Psoas muscle (tissue), 8 donors: Measurements from ENCODE around the gene TAX1BP1. TPM values are rescaled to one million over a fixed set of nuclear protein-coding genes. Genes with fewer than 3 reads are reported as not detected.

Experiments used
- ATAC-seq, 4 donors: fragments of 200-7000 bp; cut with Tn5 transposase; one replicate each; pipeline ENCODE4 v1.9.1; 2020; ENCODE audit warnings: moderate library complexity in 3 of 4, mild to moderate bottlenecking in 2 of 4
- DNase-seq, 2 donors: peaks; one replicate each; pipeline ENCODE4 v3.0.0-alpha.2; 2020
- H3K27ac ChIP-seq: fragments of 200-600 bp; one replicate; pipeline ENCODE4 v1.8.0; 2022
- H3K27me3 ChIP-seq, 3 donors: fragments of 200-600 bp in 1 of 3; one replicate each; pipeline versions ENCODE4 v1.6.1 to v1.8.0; 2013 to 2022; ENCODE audit warnings: low read length in 2 of 3, mild to moderate bottlenecking in 2 of 3, moderate library complexity in 1 of 3; ENCODE audit not compliant: insufficient read depth in 3 of 3
- H3K36me3 ChIP-seq, 2 donors: fragments of 200-600 bp in 1 of 2; one replicate each; pipeline versions ENCODE4 v1.6.1 to v1.8.0; 2013 to 2022; ENCODE audit warnings: low read depth in 1 of 2, mild to moderate bottlenecking in 1 of 2, moderate library complexity in 1 of 2; ENCODE audit not compliant: insufficient read depth in 1 of 2
- H3K4me1 ChIP-seq: fragments of 200-600 bp; one replicate; pipeline ENCODE4 v1.8.0; 2022
- H3K4me3 ChIP-seq: fragments of 200-600 bp; one replicate; pipeline ENCODE4 v1.8.0; 2022; ENCODE audit warnings: mild to moderate bottlenecking
- H3K9me3 ChIP-seq: fragments of 200-600 bp; one replicate; pipeline ENCODE4 v1.8.0; 2022
- CTCF ChIP-seq: fragments of 200-600 bp; IDR thresholded peaks from one replicate; pipeline ENCODE4 v1.8.0; 2022; ENCODE audit warnings: antibody characterized with exemption
- WGBS, 3 donors: extraction: QIAGEN DNeasy Blood & Tissue Kit; methylation state at CpG; one replicate each; pipeline versions ENCODE4 v1.1.6 to v1.1.7; 2013; 5-methylcytosine and 5-hydroxymethylcytosine counted together
- intact Hi-C, 2 donors: fragments of 100-400 bp; cut with DNase I; formaldehyde crosslinking; loops; one replicate each; pipeline versions ENCODE4 v1.11.0 to v1.14.2; 2022
- polyA plus RNA-seq, 3 donors: library from polyadenylated mRNA; stranded (reverse); fragments of 200-250 nt; gene quantifications; one replicate each; pipeline ENCODE4 v1.2.3, GENCODE V29; 2013
- total RNA-seq, 4 donors: library from RNA; stranded (reverse); fragmentation: NEBNext Ultra II Directional in 2 of 4; extraction: Animal tissue kit (Norgen Biotek cat#: 25700) in 2 of 4; gene quantifications; one replicate each; pipeline versions ENCODE4 v1.2.1 to v1.2.4, GENCODE V29; 2021 to 2023
- donor health status: healthy with polysubstance abuse.
- donor health status: DM: no; HTN: no; CAD: no; lungs with moderate emphysema.
- donor health status: Bipolar disorder and iron deficiency.
- donor health status: healthy.
- donor health status: DM: yes; HTN: yes; CAD: no.
- donor health status: DM: no; HTN: no; CAD: no.
- donor health status: DM: no; HTN: no; CAD: no.
- donor health status: DM: yes; HTN: yes; CAD: no.

TAX1BP1 gene
- total and polyA plus RNA-seq, 7 donors, result 65.9 to 171 (median 123) TPM

- 33 to 45% (median 42%) methylated on average over 14 of the region's 14 CpGs for WGBS, 3 donors
- Histone ChIP-seq H3K36me3 (peaks cover 0 to 8% of the 10 kb centered on the region in 2 donors), H3K4me3 (no peak overlapping the region), H3K9me3 (no peaks in the 10 kb centered on the region), H3K27me3 (no peaks in the 10 kb centered on the region), H3K27ac (no peak overlapping the region), H3K4me1 (no peaks in the 10 kb centered on the region)
- no peak for DNase-seq
- TF ChIP-seq CTCF, result no peak
- intact Hi-C loops, result no loop called here
- ATAC-seq, result peak in 2 of 4 donors; percentile 53 to 65
Observed at GRCh38 chr7:27842094-27842692, 102.2 kb downstream of the TAX1BP1 start.

- TF ChIP-seq CTCF, result no peak
- peaks cover 0 to 8% of the 10 kb centered on the region in 2 donors for H3K36me3 ChIP-seq
Observed at GRCh38 chr7:27842851-27843250, 102.9 kb downstream of the TAX1BP1 start.

GRCh38 chr7:27843584-27844305, 103.8 kb downstream of the TAX1BP1 start:
- H3K4me3 ChIP-seq, result no peak overlapping the region
- intact Hi-C loops, result no loop called here
- H3K36me3 ChIP-seq, result peaks cover 0 to 8% of the 10 kb centered on the region in 2 donors
- ATAC-seq, result no peak
- TF ChIP-seq CTCF, result no peak
- 94 to 97% (median 96%) methylated on average over 15 of the region's 15 CpGs for WGBS, 3 donors
- DNase-seq, result no peak
- H3K9me3 ChIP-seq, result no peaks in the 10 kb centered on the region
- no peaks in the 10 kb centered on the region for H3K27me3 ChIP-seq
- H3K4me1 ChIP-seq, result no peaks in the 10 kb centered on the region
- no peak overlapping the region for H3K27ac ChIP-seq

More at GRCh38 chr7:27842851-27843250, 102.9 kb downstream of the TAX1BP1 start:
- H3K4me1 ChIP-seq, result no peaks in the 10 kb centered on the region
- H3K9me3 ChIP-seq, result no peaks in the 10 kb centered on the region
- H3K4me3 ChIP-seq, result no peak overlapping the region
- intact Hi-C loops, result no loop called here
- ATAC-seq (no peak), DNase-seq (no peak)
- 78 to 84% (median 80%) methylated on average over 9 of the region's 9 CpGs for WGBS, 3 donors
- H3K27ac ChIP-seq, result no peak overlapping the region
- H3K27me3 ChIP-seq, result no peaks in the 10 kb centered on the region

GRCh38 chr7:27846388-27846787, 106.4 kb downstream of the TAX1BP1 start:
- WGBS, 3 donors, result 95 to 99% (median 97%) methylated on average over 3 of the region's 3 CpGs
- H3K36me3 ChIP-seq, result no peaks in the 10 kb centered on the region
- no peak for TF ChIP-seq CTCF

More at GRCh38 chr7:27846388-27846787, 106.4 kb downstream of the TAX1BP1 start:
- no peak overlapping the region for H3K27ac ChIP-seq
- H3K27me3 ChIP-seq, result no peaks in the 10 kb centered on the region
- intact Hi-C loops, result no loop called here
- no peaks in the 10 kb centered on the region for H3K9me3 ChIP-seq
- ATAC-seq, result no peak
- DNase-seq, result no peak
- H3K4me1 ChIP-seq, result no peaks in the 10 kb centered on the region
- H3K4me3 ChIP-seq, result no peak overlapping the region
